GM21786 (cell line): ENCODE results near the gene RPP38.

Experiments
- ATAC-seq: cut with Tn5 transposase; IDR thresholded peaks from one replicate; pipeline ENCODE4 v1.9.1; 2021; ENCODE audit not compliant: unreplicated experiment

Gene RPP38, protein sequence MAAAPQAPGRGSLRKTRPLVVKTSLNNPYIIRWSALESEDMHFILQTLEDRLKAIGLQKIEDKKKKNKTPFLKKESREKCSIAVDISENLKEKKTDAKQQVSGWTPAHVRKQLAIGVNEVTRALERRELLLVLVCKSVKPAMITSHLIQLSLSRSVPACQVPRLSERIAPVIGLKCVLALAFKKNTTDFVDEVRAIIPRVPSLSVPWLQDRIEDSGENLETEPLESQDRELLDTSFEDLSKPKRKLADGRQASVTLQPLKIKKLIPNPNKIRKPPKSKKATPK

DNA sequence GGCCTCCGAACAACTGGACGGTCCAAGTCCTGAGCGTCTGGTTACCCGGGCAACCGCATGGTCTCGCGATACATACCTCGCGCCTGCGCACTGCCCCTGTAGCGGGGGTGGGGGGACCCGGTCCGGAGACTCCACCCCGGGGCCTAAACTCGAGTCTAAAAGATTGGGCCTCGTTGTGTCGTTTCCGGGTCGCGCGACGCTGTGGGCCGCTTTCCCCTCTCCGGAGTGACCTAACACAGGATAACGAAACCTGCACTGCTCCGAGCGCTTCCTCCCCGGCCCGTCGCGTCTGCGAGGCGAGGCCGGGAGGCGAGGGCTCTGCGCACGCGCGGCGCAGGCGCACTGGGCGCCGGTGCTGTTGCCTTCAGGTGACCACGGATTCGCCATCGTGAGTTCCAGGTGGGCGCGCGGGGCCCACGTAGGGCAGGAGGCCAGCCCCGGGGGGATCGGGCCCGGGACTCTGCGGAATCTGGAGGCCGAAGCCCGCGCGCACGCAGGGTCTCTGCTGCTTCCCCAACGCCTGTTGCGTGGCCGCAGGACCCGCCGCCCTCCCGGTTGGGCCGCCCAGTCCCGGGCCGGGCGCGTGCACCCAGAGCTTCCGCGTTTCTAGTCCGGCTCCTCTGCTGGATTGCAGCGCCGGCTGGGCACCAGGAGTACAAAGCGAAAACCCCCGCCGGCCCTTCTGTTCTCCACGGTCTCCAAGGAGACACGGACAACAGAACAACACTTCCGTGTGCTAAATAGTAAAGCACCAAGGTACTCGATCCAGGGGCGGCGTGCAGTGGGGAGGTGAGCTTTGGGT, at the start of gene RPP38:
TSS of gene RPP38 (plus strand) at position 345 of the 802 bp plus-strand sequence. CDS start 5,960 bp downstream, outside the sequence.
- ATAC-seq, result peak; percentile 83

DNA sequence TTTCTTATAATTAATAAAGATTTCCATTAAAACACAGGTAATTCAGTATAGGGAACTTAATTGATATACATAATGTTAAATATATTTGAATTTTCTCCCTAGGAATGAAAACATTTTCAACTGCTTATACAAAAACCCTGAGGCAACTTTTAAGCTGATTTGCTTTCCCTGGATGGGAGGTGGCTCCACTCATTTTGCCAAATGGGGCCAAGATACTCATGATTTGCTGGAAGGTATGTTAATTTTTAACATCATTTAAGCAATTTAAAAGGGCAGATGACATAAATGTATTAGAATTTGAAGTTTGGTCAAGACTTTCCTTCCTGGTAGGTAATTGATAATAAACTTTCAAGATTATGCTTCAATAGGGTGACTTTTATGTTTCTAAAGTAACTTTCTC, 47.6 kb upstream of the RPP38 start:
- no peak for ATAC-seq

DNA sequence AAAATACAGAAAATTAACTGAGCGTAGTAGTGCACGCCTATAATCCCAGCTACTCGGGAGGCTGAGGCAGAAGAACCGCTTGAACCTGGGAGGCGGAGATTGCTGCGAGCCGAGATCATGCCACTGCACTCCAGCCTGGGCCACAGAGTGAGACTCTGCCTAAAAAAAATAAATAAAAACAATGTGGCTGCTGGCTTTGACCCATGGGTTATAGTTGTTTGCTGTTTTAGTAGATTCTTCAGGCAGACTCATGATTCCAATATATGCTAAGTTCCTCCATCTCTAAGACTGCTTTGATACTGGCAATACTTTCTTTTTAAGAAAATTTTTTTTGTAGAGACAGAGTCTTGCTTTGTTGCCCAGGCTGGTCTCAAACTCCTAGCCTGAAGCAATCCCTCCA, 45.0 kb upstream of the RPP38 start:
- no peak for ATAC-seq

DNA sequence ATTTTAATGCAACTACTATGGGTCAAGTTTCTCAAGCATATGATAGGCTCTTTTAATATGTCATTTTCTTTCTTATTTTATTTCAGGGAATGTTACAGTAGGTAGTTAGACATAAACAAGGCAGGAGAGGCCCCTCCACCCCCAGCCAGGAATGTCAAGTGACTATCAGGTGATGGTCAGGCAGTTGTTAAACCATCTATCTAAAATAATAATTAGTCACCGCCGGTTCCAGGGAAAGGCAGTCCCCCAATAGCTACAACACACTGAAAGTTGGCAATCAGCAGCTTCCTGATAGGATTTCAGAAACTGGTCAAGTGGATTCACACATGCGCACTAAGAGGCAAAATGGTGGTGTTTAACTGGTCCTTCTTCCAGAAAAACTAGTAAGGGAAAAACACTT, 44.1 kb upstream of the RPP38 start:
- no peak for ATAC-seq

DNA sequence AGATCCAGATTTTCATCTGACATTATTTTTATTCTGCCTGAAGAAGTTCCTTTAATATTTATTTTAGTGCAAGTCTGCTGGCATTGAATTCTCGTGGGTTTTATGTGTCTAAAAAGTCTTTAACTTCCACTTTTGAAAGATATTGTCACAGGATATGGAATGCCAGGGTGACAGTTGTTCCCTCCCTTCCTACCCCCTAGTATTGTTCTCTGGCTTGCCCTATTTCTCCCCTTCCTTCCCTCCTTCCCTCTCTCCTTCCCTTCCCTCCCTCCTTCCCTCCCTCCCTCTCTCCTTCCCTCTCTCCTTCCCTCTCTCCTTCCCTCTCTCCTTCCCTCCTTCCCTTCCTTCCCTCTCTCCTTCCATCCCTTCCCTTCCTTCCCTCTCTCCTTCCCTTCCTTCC, 38.5 kb upstream of the RPP38 start:
- ATAC-seq, result no peak

DNA sequence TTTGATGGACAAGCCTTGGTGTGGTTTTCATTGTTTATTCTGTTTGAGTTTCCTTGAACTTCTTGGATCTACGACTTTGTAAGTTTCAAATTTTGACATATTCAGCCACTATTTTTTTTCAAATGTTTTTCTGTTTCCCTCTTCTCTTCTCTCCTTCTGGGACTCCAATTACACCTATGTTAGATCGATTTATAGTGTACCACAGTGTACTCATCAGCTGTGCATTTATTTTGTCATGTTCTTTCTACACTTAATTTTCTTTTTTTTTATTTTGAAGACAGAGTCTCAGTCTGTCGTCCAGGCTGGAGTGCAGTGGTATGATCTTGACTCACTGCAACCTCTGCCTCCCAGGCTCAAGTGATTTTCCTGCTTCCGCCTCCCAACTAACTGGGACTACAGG, 37.2 kb upstream of the RPP38 start:
- no peak for ATAC-seq

DNA sequence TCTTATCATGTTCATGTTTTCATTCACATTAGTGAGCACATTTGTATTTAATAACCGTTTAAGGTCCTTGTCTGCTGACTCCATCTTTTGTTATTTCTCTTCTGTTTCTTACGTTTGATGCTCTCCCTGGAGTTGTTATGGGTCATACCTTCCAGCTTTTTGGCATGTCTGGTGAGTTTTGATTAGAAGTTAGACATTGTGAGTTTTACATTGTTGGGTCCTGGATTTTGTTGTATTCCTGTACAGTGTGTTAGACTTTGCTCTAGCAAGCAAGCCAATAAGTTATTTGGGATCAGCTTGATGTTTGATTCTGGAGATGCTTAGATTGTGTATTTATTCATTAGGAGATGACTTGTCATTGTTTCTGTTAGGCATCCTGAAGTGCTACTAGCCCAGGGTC, 36.5 kb upstream of the RPP38 start:
- no peak for ATAC-seq

DNA sequence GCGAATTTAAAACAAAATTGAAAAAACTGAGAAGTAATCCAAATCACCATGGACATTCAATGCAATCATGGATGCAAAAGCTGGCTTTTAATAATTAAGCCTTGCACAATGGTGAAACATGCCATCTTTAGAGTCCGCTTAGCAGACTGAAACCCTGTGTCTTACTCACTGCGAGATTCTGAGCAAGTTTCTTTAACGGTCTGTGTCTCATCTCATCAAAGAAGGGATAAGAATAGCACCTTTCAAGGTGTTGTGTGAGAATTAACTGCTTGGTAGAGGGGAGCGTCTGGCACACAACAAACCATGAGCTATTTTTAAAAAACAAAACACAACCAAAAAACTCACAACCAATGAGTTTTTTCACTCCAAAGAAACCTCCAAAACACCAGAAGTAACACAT, 30.0 kb upstream of the RPP38 start:
- ATAC-seq, result peak; percentile 52

DNA sequence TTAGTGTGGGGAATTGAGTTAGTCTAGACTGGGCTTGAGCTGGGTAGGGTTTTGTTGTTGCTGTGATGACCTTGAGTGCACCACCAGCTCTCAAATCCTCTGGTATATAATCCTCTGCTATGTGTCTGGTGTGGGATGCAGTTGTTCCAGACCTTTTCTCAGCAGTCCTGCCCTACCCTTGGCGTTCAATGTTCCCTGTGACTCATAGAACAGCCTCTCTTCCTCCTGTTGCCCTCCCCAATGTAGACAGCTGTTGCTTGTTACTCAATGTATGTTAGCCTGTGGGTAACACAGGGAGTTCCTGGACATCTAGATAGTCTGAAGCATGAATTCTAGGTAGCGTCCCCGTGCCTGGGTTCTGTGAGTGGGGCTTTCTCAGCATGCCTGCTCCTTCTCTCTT, 28.4 kb upstream of the RPP38 start:
- ATAC-seq, result no peak

DNA sequence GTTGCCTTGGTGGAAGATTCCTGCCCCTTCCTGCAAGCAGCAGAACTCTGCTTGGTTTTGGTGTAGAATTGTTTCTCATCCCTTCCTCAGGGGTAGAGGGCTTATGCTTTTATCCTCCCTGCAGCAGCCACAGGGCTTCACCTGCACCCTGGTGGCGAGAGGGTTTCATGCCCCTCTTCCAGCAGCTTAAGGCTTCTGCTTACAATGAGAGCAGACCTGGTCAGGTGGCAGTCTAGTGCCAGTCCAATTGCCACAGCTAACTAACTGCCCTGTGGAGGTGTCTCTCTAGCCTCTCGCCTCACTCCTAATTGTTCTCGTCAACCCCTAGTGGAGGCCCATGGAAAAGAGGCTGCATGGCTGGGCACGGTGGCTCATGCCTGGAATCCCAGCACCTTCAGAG, 27.9 kb upstream of the RPP38 start:
- no peak for ATAC-seq

DNA sequence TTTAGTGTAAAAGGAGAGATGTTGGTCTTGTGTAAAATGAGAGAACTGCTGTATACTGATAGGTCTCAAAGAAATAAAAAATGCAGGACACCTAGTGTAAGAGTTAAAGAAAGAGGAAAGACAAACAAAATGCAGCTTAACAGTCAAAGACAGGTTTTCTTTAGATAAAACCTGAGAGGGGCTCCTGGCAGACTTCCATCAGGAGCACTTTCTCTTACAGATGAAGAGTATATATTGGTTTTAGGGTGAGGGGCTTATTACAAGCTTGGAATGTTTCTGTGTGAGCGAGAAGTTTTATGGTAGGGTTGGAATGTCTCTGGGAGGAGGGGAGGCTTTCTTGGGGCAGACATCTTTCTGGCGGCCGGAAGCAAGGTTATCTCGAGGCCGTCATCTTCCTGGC, 24.8 kb upstream of the RPP38 start:
- no peak for ATAC-seq

DNA sequence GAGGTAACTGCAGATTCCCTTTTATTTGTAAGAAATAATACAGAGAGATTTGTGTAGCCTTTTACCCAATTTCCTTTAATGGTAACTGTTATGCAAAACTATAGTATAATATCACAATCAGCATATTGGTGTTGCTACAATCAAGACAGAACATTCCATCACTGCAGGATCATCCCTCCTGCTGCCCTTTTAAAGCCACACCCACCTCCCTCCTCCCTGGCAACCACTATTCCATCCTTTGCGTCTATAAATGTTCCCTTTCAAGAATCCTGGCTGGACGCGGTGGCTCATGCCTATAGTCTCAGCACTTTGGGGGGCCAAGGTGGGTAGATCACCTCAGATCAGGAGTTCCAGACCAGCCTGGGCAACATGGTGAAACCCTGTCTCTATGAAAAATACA, 21.7 kb upstream of the RPP38 start:
- ATAC-seq, result no peak

DNA sequence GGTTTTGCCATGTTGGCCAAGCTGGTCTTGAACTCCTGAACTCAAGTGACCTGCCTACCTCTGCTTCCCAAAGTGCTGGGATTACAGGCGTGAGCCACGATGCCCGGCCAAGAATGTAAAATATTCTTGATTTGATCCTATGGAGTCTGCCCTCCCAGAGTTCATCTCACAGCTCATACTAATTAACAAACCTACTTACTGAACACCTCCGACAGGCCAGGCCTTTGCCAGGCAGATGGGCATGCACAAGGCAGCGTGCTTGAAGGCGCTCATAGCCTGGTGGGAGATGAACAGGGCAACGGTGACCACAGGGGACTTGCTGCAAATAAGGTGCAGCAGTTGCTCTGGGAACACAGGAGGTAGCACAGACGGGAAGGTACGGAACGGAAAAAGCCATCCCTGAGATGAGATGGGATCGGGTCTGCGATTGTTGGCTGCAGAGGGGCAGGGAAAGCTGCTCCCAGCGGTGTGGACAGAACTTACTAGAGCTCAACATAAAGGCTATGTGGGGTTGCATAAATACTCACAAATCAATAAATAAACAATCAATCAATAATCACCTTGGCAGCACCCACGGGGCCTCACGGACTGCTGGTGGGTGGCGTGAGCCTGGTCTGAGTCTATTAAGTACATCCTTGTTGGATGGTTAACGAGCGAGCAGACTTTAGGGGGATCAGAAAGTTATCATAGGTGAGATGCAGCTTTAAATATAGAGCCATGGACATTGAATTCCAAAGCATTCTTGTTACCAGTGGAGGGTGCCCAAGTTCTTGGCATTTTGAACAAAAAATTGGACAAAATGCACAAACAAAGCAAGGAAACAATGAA, 13.3 kb upstream of the RPP38 start:
- ATAC-seq, result no peak

DNA sequence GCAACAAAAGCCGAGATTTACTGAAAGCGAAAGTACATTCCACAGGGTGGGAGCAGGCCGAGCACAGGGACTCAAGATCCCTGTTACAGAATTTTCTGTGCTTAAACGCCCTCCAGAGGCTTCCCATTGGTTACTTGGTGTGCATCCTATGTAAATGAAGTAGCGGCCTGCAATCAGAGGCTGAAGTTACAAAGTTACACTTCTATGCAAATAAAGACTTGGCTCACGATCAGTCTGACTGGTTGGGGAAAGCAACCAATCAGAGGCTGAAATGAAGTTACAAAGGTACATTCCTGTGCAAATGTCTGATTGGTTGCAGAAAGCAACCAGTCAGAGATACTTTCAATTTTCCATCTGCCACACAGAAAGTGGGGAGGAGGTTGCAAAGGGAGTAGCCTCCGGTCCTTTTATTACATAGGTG, 12.6 kb upstream of the RPP38 start:
- ATAC-seq, result no peak

DNA sequence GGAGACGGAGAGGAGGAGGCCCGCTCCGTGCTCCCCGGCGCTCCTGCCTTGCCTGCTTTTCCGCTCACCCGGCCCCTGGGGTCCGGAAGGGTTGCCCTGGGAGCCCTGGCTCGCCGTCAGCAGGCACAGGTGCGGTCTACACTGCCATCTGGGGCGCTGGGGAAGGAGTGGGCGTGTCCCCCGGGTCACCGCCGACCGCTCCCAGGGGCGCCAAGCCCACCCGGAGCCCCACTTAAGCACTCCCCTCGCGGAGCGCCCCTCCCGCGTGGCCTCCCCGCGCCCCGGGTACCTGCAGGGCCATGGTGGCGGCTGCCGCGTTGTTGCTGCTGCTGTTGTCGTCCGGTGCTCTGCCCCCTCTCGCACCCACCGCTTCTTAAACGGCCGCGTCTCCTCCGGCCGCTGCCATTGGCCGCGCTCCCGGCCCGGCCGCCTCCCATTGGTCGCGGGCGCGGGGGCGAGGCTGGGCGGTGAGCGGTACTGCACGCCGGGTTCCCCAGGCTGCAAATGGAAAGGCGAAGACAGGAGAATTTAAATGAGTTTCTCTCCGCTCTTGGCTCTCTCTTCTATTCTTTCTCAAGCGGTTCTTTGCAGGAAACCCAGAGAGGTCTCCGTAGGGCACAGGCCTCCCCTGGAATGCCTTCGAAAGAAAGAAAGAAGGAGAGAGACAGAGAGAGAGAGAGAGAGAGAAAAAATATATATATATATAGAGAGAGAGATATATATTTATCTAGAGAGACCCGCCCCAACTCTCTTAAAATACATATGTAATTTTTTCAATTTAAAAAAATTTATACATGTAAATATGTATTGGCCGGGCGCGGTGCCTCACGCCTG, 8.5 kb upstream of the RPP38 start, which contains the start of gene ACBD7:
TSS of gene ACBD7 (minus strand) at position 349 of the 834 bp plus-strand sequence. CDS start at position 301, 48 bp downstream.
- ATAC-seq, result peak; percentile 98

DNA sequence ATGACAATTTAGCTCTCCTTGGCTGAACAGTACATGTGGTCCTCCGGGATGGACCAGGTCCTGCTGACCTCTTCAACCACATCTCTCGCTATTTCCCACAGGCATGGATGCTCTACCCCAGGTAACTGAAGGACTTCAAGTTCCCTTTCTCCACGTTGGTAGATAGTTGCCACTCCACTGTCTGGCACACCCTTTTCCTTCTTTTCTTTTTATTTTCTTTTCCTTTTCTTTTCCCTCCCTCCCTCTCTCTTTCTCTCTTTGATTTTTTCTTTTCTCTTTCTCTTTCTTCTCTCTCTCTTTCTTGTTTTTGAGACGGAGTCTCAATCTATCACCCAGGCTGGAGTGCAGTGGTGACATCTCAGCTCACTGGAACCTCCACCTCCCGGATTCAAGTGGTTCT, 5.7 kb upstream of the RPP38 start:
- ATAC-seq, result no peak

DNA sequence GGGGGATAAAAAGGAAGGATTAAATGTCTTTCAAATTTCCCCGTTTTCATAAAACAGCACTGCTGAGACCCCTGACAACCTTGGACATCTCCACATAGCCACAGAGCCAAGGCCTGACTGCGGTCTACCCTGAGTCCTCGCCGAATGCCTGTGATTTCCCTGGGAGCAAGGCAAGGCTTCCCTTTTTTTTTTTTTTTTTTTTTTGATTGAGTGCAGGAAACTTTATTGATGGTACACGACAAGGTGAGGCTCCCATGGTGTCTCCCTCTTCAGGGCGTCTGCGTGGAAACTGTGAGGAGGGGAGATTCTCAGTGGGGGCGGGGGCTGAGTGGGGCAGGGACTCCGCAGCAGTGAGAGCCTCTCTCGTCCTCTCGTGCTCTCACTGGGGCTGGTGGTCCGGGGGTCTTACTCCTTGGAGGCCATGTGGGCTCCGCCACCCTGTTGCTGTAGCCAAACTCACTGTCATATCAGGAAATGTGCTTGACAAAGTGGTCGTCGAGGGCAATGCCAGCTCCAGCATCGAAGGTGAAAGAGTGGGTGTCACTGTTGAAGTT, 4.2 kb upstream of the RPP38 start:
- ATAC-seq, result no peak

DNA sequence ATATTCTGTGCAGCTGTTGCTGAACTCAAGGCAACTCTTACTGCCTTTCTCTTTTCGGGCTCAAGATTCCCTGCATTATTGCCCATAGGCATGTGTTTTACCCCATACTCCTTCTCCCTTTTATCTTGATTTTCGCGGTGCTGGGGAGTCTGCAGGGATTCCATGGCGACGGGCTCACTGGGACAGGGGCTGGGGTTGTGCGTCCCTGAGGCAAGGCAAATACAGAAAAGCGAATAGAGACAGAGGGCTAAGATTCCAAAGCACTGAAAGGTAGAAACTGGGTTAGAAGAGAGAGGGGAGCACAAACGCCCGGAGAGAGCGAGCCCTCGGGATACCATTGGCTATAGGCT, 519 bp upstream of the RPP38 start:
- no peak for ATAC-seq

DNA sequence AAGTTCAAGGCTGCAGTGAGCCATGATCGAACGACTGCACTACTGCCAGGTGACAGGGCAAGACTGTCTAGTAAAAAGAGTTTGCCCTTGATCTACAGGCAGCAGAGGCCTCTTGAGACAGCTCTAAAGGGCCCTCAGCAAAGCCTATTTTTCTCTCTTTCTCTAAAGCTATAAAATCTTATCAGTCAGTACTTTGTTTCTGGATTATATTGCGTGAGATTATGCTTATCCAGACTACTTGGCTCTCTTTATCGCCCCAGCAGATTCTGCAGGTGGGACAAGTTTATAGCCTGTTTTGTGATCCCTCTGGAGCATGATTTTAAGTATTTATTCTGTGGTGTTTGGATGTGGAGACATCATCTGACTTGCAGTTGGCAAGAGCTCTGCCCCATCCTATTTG, 2.7 kb downstream of the RPP38 start:
- ATAC-seq, result no peak

DNA sequence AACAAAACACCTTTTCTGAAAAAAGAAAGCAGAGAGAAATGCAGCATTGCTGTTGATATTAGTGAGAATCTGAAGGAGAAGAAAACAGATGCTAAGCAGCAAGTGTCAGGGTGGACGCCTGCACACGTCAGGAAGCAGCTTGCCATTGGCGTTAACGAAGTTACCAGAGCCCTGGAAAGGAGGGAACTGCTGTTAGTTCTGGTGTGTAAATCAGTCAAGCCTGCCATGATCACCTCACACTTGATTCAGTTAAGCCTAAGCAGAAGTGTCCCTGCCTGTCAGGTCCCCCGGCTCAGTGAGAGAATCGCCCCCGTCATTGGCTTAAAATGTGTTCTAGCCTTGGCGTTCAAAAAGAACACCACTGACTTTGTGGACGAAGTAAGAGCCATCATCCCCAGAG, 6.4 kb downstream of the RPP38 start:
- ATAC-seq, result no peak
